Measurements from ENCODE around the gene MARCHF10. TPM values are rescaled to one million over a fixed set of nuclear protein-coding genes. Genes with fewer than 3 reads are reported as not detected.

MARCHF10 gene
- total and polyA plus RNA-seq, 2 of the 13 experiments (the other 11 are each of a cell fraction or from before 2014, with no cell fraction given): not detected

DNA sequence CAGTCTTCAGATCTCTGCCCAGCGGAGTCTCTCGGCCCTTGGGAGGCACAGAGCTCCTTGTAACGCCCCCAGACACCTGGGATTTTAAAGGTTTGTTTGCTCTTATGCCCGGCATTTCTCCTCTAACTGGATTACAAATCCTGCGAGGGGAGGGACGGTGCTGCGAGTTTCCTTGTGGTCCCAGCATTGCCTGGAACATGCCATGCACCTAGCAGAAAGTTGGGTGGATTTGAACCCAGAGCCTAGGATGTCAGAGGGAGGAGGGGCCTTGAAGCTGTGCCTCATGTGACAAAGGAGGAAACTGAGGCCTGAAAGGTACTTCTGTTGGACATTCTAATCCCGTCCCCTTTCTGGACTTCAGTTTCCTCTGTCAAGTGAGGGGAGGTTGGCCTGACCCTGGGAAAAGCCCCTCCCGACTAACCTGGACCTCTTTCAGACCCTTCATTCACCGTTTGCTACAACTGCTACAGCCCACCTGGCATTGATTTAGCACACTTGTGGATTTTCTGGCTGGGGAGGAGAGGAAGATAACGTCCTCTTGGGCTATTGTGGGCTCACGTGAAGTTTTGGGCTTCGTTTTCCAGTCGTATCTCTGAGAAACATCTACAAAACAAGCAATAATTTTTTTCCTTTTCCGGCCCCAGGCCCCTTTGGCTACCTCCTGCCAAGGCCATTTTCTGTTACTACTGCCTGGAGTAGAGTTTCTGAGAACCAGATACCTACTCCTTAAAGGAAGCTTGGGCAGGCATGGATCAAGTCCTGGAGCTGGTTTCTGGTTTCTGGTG lies 149.8 kb downstream of the MARCHF10 start:
- intact Hi-C loops (cut with micrococcal nuclease; ENCODE audit: unreplicated experiment): no loop called here
- POLR2A ChIA-PET: no interaction called here
- FAIRE-seq: no peak

More for the DNA sequence above, 149.8 kb downstream of the MARCHF10 start:
- TF ChIP-seq HOXA9 (CRISPR knock-in tag; IDR thresholded peaks at IDR 0.05; ENCODE audit: borderline replicate concordance) (no peak), ZUFSP (CRISPR knock-in tag; IDR thresholded peaks at IDR 0.05; ENCODE audit: borderline replicate concordance) (no peak), ZNF850 (CRISPR knock-in tag; conservative IDR thresholded peaks at IDR 0.05) (no peak), SNAPC5 (CRISPR knock-in tag; IDR thresholded peaks at IDR 0.05; ENCODE audit: borderline replicate concordance) (no peak), MXD1 (CRISPR knock-in tag; IDR thresholded peaks at IDR 0.05) (no peak), ZNF260 (CRISPR knock-in tag; IDR thresholded peaks at IDR 0.05; ENCODE audit: borderline replicate concordance, low read depth) (no peak), ZNF572 (CRISPR knock-in tag; IDR thresholded peaks at IDR 0.05) (no peak), MEF2D (CRISPR knock-in tag; IDR thresholded peaks at IDR 0.05) (no peak), ZNF24 (IDR thresholded peaks at IDR 0.05) (no peak)
- TF ChIP-seq, protein P1, sequence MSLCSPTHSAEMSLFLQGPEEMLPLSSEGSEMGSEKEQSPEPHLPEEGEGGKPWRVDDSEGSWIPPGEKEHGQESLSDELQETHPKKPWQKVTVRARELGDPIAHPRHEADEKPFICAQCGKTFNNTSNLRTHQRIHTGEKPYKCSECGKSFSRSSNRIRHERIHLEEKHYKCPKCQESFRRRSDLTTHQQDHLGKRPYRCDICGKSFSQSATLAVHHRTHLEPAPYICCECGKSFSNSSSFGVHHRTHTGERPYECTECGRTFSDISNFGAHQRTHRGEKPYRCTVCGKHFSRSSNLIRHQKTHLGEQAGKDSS (CRISPR knock-in tag; IDR thresholded peaks at IDR 0.05; ENCODE audit: borderline replicate concordance, low read depth): no peak
- TF ChIP-seq, protein P2, sequence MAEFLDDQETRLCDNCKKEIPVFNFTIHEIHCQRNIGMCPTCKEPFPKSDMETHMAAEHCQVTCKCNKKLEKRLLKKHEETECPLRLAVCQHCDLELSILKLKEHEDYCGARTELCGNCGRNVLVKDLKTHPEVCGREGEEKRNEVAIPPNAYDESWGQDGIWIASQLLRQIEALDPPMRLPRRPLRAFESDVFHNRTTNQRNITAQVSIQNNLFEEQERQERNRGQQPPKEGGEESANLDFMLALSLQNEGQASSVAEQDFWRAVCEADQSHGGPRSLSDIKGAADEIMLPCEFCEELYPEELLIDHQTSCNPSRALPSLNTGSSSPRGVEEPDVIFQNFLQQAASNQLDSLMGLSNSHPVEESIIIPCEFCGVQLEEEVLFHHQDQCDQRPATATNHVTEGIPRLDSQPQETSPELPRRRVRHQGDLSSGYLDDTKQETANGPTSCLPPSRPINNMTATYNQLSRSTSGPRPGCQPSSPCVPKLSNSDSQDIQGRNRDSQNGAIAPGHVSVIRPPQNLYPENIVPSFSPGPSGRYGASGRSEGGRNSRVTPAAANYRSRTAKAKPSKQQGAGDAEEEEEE (CRISPR knock-in tag; IDR thresholded peaks at IDR 0.05; ENCODE audit: borderline replicate concordance): no peak
- no peak overlapping the region for H3K4me3 ChIP-seq (replicated peaks in 1 of 3; ENCODE audit: insufficient read depth in 1 of 3, low read depth in 2 of 3, low read length in 3 of 3)
- no peaks in the 10 kb centered on the region for H3K9me3 ChIP-seq (ENCODE audit: low read length)
- CTCF ChIA-PET (ENCODE audit: low intra/inter-chr PET ratio, low total read pairs): no interaction called here
- 19% methylated on average over 15 of the region's 15 CpGs for WGBS (ENCODE audit: low lambda C conversion rate)
- H3K27ac ChIP-seq (ENCODE audit: extremely low read length, insufficient read depth, low read length): no peak overlapping the region
- no peak for DNase-seq (ENCODE audit: low spot score)
- H3K79me2 ChIP-seq (ENCODE audit: insufficient read depth, low read length): no peaks in the 10 kb centered on the region
- H3K36me3 ChIP-seq (replicated peaks in 1 of 2; ENCODE audit: control insufficient read depth in 1 of 2, insufficient read depth in 2 of 2, low read length in 2 of 2): no peaks in the 10 kb centered on the region
- H4K20me1 ChIP-seq (ENCODE audit: insufficient read depth, low read length): no peaks in the 10 kb centered on the region
- no peak overlapping the region for H3K9ac ChIP-seq (ENCODE audit: insufficient read depth, low read depth, low read length)
- no peak overlapping the region for H2AFZ ChIP-seq (ENCODE audit: low read length)
- H3K4me1 ChIP-seq (ENCODE audit: insufficient read depth, low read length): peaks cover 9% of the 10 kb centered on the region
- peaks cover 10 to 57% of the 10 kb centered on the region in 2 experiments; a peak in 4 of 5 replicates for H3K27me3 ChIP-seq (ENCODE audit: control insufficient read depth in 1 of 2, insufficient read depth in 2 of 2, low read length in 2 of 2)
- no peak for ATAC-seq
- BruUV-seq (replicated peaks): no TSS peak
- no peak overlapping the region for H3K4me2 ChIP-seq (ENCODE audit: low read depth, low read length)
- in situ Hi-C loops (cut with HindIII; ENCODE audit: extremely low pct_ligation_motif_present, low pct_unique_long_range_greater_than_20kb): no loop called here
